Immature natural killer cell (primary cell): ENCODE results near the gene PPFIA3. TPM values are rescaled to one million over a fixed set of nuclear protein-coding genes. Genes with fewer than 3 reads are reported as not detected.
"Not testable (repeated sequence)": the region's sequence is repeated elsewhere in the genome, so short reads cannot be mapped to it uniquely, and the experiment has no call there.

Source experiments
- DNase-seq, 3 donors: peaks; one replicate each; pipeline ENCODE4 v3.0.0; 2022; ENCODE audit warnings: mixed read lengths in 1 of 3
- H3K27ac Mint-ChIP-seq, 6 donors: one replicate each; pipeline ENCODE4 v1.8.0; 2020; ENCODE audit warnings: mixed read lengths in 6 of 6, mild to moderate bottlenecking in 5 of 6, inconsistent platforms in 4 of 6, moderate library complexity in 3 of 6
- H3K27me3 Mint-ChIP-seq, 3 donors: one replicate each; pipeline ENCODE4 v1.8.0; 2020 to 2021; ENCODE audit warnings: low read depth in 3 of 3, mild to moderate bottlenecking in 3 of 3, mixed read lengths in 3 of 3, moderate library complexity in 3 of 3, inconsistent platforms in 1 of 3
- H3K36me3 Mint-ChIP-seq, 3 donors: one replicate each; pipeline ENCODE4 v1.8.0; 2020; ENCODE audit warnings: mixed read lengths in 3 of 3, inconsistent platforms in 2 of 3, mild to moderate bottlenecking in 2 of 3
- H3K4me1 Mint-ChIP-seq, 2 donors: one replicate each; pipeline ENCODE4 v1.8.0; 2020; ENCODE audit warnings: inconsistent platforms in 2 of 2, mild to moderate bottlenecking in 2 of 2, mixed read lengths in 2 of 2, moderate library complexity in 1 of 2
- H3K4me3 Mint-ChIP-seq, 5 donors: one replicate each; pipeline ENCODE4 v1.8.0; 2020; ENCODE audit warnings: mild to moderate bottlenecking in 5 of 5, mixed read lengths in 5 of 5, inconsistent platforms in 3 of 5, moderate library complexity in 3 of 5
- H3K9me3 Mint-ChIP-seq, 6 donors: one replicate each; pipeline ENCODE4 v1.8.0; 2020; ENCODE audit warnings: mild to moderate bottlenecking in 6 of 6, mixed read lengths in 6 of 6, inconsistent platforms in 4 of 6, moderate library complexity in 3 of 6
- polyA plus RNA-seq, 3 donors: library from polyadenylated mRNA; unstranded; fragments of 300-500 nt; fragmentation: Illumina TruSeq; gene quantifications; one replicate each; pipeline ENCODE4 v1.2.3, GENCODE V29; 2021

Gene PPFIA3
- polyA plus RNA-seq, 3 donors from 2014 or later = 0.07 to 0.58 TPM; not detected in 1

DNA sequence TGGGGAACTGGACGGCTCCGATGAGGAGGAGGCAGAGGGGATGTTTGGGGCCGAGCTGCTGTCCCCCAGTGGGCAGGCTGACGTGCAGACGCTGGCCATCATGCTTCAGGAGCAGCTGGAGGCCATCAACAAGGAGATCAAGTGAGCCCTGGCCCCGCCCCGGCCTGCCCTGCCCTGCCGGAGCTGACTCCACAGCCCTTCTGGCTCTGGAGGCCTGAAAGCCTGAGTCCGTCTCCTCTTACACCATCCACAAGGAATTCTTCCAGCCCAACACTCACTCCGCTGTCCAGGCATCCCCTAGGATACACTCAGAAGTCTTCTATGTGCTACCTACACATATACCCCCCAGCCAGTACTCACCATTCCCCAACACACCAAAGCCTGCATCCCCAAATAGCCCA lies 17.4 kb downstream of the PPFIA3 start:
- H3K9me3 Mint-ChIP-seq = no peaks in the 10 kb centered on the region
- H3K4me1 Mint-ChIP-seq = peaks cover 7 to 15% of the 10 kb centered on the region in 2 donors
- H3K36me3 Mint-ChIP-seq = peaks cover 0 to 8% (median 4%) of the 10 kb centered on the region in 3 donors
- no peak overlapping the region for H3K4me3 Mint-ChIP-seq
- peaks cover 0 to 5% (median 2%) of the 10 kb centered on the region in 3 donors for H3K27me3 Mint-ChIP-seq
- peak overlapping the region in 1 of 6 donors; percentile 30 for H3K27ac Mint-ChIP-seq
- DNase-seq = no peak

DNA sequence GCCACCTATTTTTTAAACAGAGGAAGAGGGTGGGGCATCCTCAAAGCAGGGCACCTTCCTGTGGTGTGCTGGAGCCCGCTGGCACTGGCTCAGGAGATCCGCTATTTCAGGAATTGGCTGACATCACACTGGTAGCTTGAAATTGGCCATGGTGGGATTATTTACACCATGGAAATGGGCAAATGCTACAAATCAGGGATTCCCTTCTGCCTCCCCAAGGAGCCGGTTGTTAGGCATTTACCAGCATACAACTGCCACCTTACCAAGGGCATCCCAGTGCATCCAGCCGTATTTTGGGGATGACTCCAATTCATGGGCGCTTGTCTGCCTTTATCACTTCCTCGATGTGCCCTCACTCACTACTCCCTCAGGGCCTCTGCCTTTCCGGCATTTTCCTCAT lies 21.6 kb downstream of the PPFIA3 start:
- Mint-ChIP-seq H3K4me3 (peak overlapping the region in 2 of 5 donors; percentile 13 to 62), H3K9me3 (no peaks in the 10 kb centered on the region), H3K27ac (peak overlapping the region in 1 of 6 donors; percentile 12), H3K27me3 (peaks cover 5 to 8% (median 8%) of the 10 kb centered on the region in 3 donors), H3K4me1 (peaks cover 16% of the 10 kb centered on the region in 2 donors), H3K36me3 (peaks cover 0 to 8% (median 4%) of the 10 kb centered on the region in 3 donors)
- DNase-seq = no peak

GRCh38 chr19:49141352-49141751 lies 22.0 kb downstream of the PPFIA3 start:
- H3K9me3 Mint-ChIP-seq = no peaks in the 10 kb centered on the region
- no peak for DNase-seq
- H3K27ac Mint-ChIP-seq = peak overlapping the region in 3 of 6 donors; percentile 12 to 43 (median 28)
- peaks cover 0 to 8% (median 4%) of the 10 kb centered on the region in 3 donors for H3K36me3 Mint-ChIP-seq
- H3K4me1 Mint-ChIP-seq = peaks cover 16 to 20% of the 10 kb centered on the region in 2 donors
- H3K4me3 Mint-ChIP-seq = peak overlapping the region in 3 of 5 donors; percentile 2 to 62 (median 13)
- H3K27me3 Mint-ChIP-seq = peaks cover 5 to 10% (median 8%) of the 10 kb centered on the region in 3 donors

- Mint-ChIP-seq H3K27ac (peak overlapping the region in 2 of 6 donors; percentile 4 to 17), H3K4me1 (peaks cover 16 to 20% of the 10 kb centered on the region in 2 donors), H3K4me3 (peak overlapping the region; percentile 70 to 83 (median 76)), H3K9me3 (no peaks in the 10 kb centered on the region), H3K36me3 (peaks cover 0 to 4% (median 0%) of the 10 kb centered on the region in 3 donors), H3K27me3 (peaks cover 5 to 11% (median 8%) of the 10 kb centered on the region in 3 donors)
- DNase-seq = peak; percentile 64 to 67 (median 65)
These were observed 23.6 kb downstream of the PPFIA3 start for GRCh38 chr19:49142866-49143335.

- Mint-ChIP-seq H3K4me3 (peak overlapping the region in 2 of 5 donors; percentile 31 to 51), H3K27ac (peak overlapping the region in 1 of 6 donors; percentile 35), H3K36me3 (peaks cover 0 to 4% (median 0%) of the 10 kb centered on the region in 3 donors), H3K27me3 (peaks cover 8 to 16% (median 14%) of the 10 kb centered on the region in 3 donors), H3K4me1 (peaks cover 38 to 40% of the 10 kb centered on the region in 2 donors), H3K9me3 (no peaks in the 10 kb centered on the region)
- DNase-seq = peak; percentile 69 to 75 (median 70)
These were observed 26.4 kb downstream of the PPFIA3 start for GRCh38 chr19:49145573-49146407.

DNA sequence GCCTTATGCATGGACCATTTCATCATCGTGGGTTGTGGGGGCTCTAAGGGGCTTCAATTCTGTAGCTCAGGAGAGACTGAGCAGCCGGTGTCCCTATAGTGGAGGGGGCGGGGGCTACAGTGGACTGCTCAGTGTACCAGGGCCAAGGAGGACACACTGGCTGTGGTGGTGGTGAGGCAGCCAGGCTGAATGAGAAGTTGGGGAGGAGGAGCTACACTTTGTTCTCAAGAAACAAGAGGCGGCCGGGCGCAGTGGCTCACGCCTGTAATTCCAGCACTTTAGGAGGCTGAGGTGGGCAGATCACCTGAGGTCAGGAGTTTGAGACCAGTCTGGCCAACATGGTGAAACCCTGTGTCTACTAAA lies 27.0 kb downstream of the PPFIA3 start:
- not testable (repeated sequence) for H3K27ac Mint-ChIP-seq, H3K9me3 Mint-ChIP-seq, DNase-seq, H3K4me3 Mint-ChIP-seq, H3K36me3 Mint-ChIP-seq
- H3K4me1 Mint-ChIP-seq = peaks cover 42 to 45% of the 10 kb centered on the region in 2 donors
- peaks cover 8 to 14% (median 14%) of the 10 kb centered on the region in 3 donors for H3K27me3 Mint-ChIP-seq

- Mint-ChIP-seq H3K27ac (no peak overlapping the region), H3K36me3 (no peaks in the 10 kb centered on the region), H3K27me3 (peaks cover 7 to 22% (median 8%) of the 10 kb centered on the region in 3 donors), H3K4me1 (peaks cover 38 to 42% of the 10 kb centered on the region in 2 donors), H3K4me3 (peak overlapping the region; percentile 61 to 85 (median 67)), H3K9me3 (no peaks in the 10 kb centered on the region)
- no peak for DNase-seq
These were observed 28.8 kb downstream of the PPFIA3 start for GRCh38 chr19:49148044-49148682.

DNA sequence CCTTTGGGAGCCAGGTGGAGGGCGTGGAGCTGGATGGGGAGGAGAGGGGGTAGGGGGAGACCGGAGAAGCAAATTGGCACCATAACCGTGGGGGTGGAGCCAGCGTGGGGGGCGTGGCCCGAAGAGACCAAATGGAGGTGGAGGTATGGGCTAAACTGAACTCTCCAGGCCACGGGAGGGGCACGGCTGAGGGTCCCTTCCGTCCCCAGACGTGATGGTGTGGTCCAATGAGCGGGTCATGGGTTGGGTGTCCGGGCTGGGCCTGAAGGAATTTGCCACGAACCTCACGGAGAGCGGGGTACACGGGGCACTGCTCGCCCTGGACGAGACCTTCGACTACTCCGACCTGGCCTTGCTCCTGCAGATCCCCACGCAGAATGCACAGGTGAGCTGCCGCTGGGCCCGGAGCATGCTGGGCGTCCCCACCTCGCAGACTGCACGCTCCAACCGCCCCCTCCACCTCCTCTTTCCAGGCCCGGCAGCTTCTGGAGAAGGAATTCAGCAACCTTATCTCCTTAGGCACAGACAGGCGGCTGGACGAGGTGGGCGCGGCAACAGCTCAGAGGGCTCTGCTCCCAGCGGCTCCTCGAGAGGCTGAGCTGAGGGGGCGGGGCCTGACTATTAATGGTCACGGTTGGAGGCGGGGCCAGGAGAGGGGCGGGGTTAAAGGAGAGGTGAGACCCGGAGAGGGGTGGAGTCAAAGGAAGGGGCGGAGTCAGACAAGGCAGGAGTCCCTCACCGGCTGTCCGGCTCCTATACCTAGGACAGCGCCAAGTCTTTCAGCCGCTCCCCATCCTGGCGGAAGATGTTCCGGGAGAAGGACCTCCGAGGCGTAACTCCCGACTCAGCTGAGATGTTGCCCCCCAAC lies 29.7 kb downstream of the PPFIA3 start:
- peaks cover 0 to 1% (median 0%) of the 10 kb centered on the region in 3 donors for H3K36me3 Mint-ChIP-seq
- DNase-seq = peak; percentile 82 to 84 (median 83)
- H3K4me3 Mint-ChIP-seq = peak overlapping the region; percentile 79 to 85 (median 85)
- H3K27me3 Mint-ChIP-seq = peaks cover 7 to 24% (median 10%) of the 10 kb centered on the region in 3 donors
- peaks cover 0 to 3% (median 0%) of the 10 kb centered on the region in 6 donors for H3K9me3 Mint-ChIP-seq
- H3K27ac Mint-ChIP-seq = no peak overlapping the region
- peaks cover 37 to 40% of the 10 kb centered on the region in 2 donors for H3K4me1 Mint-ChIP-seq

DNA sequence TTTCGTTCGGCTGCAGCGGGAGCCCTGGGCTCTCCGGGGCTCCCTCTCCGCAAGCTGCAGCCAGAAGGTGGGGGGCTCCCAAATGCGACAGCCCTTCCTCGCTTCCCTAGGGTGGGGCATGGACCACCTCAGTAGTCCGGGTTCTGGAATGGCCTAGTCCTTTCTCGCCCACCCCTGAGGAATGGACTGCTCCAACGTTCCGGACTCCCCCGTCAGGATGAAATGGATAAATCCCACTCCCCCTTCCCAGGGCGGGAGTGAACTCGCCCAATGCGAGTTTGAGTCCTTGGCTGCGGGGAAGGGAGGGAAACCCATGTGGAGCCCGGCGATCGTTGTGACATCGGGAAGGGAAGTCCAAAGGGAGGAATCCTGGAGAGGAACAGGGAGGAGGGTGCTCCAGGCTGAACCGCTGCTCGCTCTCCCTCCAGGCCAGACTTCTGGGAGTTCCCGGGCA lies 30.3 kb downstream of the PPFIA3 start:
- H3K9me3 Mint-ChIP-seq = peaks cover 0 to 3% (median 0%) of the 10 kb centered on the region in 6 donors
- peak overlapping the region; percentile 81 to 89 (median 85) for H3K4me3 Mint-ChIP-seq
- peaks cover 7 to 26% (median 10%) of the 10 kb centered on the region in 3 donors for H3K27me3 Mint-ChIP-seq
- H3K36me3 Mint-ChIP-seq = peaks cover 0 to 4% (median 0%) of the 10 kb centered on the region in 3 donors
- H3K27ac Mint-ChIP-seq = no peak overlapping the region
- H3K4me1 Mint-ChIP-seq = peaks cover 37 to 40% of the 10 kb centered on the region in 2 donors
- no peak for DNase-seq

DNA sequence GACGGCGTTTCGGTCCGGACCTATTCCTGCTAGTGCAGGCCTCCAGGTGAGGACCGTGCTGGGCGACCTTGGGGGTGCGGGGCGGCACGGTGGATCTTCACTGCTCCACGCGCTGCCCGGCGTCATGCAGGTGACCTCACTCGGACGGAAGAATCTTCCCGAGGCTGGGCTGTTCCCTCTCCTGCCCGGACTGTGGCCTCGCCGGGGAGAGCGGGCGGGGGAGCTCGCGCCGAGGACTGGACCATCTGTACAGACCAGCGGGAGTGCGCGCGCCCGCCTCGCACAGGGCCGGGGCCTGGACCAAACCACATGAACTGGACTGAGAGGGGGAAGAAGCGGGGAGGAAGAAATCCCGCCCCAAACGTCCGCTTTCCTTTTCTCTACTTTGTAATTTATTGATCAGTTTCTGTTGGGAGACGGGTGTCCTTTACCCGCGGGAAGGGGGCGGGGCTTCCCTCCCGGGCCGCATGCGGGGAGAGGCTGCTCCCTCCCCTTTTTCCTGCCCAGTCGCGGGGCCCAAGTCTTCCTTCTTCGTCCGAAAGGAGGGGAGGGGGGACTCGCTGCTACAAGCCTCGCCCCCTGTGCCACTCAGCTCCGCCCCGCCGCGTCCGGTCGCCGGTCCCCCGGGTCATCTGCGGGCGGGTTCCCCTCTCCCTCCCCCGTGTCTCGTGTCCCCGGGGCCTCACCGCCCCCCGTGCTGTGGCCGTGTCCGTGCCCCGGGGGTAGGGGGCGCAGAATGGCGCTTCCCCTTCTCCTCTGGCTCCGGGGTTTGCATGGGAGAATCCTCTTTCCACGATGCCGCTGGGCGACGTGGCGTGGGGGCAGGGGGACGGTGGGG lies 31.0 kb downstream of the PPFIA3 start:
- Mint-ChIP-seq H3K9me3 (peaks cover 0 to 3% (median 0%) of the 10 kb centered on the region in 6 donors), H3K27ac (peak overlapping the region in 1 of 6 donors; percentile 20), H3K36me3 (peaks cover 0 to 4% (median 0%) of the 10 kb centered on the region in 3 donors), H3K4me3 (peak overlapping the region; percentile 81 to 89 (median 85)), H3K27me3 (peaks cover 7 to 24% (median 10%) of the 10 kb centered on the region in 3 donors), H3K4me1 (peaks cover 36 to 39% of the 10 kb centered on the region in 2 donors)
- peak; percentile 45 to 52 (median 50) for DNase-seq

- Mint-ChIP-seq H3K9me3 (peaks cover 0 to 3% (median 0%) of the 10 kb centered on the region in 6 donors), H3K27ac (no peak overlapping the region), H3K36me3 (peaks cover 0 to 4% (median 0%) of the 10 kb centered on the region in 3 donors), H3K4me1 (peaks cover 32 to 33% of the 10 kb centered on the region in 2 donors), H3K4me3 (peak overlapping the region; percentile 74 to 89 (median 85)), H3K27me3 (peaks cover 7 to 25% (median 10%) of the 10 kb centered on the region in 3 donors)
- no peak for DNase-seq
These were observed 31.6 kb downstream of the PPFIA3 start for GRCh38 chr19:49150944-49151243.
